ENCODE results near the gene IGFBP4.

IGFBP4 gene

DNA sequence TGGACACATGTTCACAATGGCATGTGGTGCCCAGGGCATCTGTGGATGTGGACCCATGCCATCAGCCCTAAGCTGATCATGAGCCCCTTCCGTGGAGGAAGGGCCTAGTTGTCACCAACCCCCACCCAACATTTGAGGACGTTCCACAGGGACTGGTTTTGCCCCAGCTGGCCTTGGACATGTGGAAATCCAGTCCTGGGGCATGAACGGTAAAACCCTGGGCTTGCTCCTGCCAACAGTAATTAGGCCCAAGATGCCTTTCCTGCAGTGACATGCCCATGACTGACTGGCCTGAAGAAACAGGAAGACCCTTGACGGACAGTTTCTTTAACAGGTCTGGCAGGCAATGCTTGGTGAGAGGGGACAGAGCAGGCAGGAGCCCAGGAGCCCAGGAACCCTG, 50.4 kb downstream of the IGFBP4 start:
- no peak for DNase-seq

DNA sequence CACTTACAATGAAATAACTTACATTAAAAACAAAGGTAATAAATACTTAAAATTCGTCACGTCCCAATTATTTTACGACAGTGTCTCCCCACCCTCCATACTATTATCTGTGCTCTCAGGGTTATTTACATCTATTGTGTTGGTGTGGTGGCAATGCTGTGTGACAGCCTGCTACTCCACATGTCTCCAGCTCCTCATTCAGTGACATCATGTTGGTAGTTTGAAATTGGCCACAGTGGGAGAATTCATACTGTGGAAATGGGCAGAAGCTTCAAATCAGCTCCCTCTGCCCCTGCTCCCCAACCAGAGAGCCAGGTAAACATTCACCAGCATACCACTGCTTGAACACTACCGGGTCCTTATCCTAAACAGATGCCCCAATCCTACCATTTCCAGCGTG, 51.9 kb downstream of the IGFBP4 start:
- no peak for DNase-seq

DNA sequence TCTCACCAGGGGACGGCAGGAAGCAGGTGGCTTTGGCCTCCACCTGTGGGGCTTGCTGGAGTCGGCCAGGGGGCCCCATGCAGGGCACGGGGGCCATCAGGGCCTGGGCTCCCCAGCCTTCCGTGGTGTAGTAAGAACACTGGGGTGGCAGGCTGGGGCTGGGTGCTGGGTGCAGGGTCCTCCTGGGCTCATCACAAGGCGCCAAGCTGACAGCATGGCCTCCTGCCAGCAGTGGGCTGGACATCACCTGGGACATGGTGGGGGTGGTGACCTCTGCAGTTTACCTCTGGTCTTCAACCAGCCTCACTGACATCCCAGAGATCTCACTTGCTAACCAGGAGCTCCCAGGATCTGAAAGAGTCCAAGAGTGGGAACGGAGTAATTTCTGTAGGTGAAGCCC, 52.9 kb downstream of the IGFBP4 start:
- DNase-seq: no peak

DNA sequence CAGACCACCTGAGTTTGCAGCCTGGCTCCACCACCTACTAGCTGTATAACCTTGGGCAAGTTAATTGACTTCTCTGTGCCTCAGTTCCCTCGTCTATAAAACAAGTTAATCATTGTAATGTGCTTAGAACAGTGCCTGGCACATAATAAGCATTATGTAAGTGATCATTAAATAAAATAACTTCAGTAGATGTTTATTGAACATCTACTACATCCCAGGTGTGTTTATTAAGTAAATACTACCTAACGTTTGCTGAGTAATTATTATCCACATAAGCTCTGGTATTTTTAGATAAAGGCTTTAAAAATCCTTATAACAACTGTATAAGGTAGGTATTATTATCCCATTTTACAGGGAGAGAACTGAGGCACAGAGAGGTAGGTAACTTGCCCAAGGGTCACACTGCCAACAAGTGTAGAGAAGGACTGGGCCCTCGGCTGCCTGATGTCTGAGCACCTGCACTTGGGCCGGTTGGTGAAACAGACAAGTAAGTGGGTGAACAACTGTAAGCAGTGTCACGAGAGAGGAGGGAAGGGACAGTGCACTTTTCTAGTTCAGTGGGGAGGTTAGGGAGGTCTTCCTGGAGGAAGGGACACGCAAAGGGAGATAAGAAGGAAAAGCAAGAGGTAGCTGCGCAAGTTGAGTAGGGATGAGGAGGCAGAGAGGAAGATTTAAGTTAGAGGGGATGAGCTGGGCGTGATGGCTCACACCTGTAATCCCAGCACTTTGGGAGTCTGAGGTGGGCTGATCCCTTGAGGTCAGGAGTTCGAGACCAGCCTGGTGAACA, 53.6 kb downstream of the IGFBP4 start:
- DNase-seq: no peak

DNA sequence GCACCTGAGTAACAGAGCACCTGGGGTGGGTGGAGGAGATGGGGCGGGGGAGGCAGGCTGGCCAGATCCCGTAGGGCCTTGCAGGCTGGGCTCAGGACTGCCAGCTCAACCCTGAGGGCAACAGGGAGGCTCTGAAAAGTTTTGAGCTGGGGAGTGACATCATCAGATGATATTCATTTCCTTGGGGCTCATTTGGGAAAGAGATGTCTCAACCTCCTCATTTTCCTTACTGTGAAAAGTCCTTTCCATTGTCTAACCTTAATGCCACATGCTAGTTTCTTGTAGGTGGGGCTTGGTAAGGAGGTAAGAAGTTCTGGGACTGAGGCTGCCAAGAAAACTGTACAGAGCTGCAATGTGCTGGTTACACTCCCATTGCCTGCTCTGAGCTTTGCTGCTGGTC, 54.4 kb downstream of the IGFBP4 start:
- no peak for DNase-seq

DNA sequence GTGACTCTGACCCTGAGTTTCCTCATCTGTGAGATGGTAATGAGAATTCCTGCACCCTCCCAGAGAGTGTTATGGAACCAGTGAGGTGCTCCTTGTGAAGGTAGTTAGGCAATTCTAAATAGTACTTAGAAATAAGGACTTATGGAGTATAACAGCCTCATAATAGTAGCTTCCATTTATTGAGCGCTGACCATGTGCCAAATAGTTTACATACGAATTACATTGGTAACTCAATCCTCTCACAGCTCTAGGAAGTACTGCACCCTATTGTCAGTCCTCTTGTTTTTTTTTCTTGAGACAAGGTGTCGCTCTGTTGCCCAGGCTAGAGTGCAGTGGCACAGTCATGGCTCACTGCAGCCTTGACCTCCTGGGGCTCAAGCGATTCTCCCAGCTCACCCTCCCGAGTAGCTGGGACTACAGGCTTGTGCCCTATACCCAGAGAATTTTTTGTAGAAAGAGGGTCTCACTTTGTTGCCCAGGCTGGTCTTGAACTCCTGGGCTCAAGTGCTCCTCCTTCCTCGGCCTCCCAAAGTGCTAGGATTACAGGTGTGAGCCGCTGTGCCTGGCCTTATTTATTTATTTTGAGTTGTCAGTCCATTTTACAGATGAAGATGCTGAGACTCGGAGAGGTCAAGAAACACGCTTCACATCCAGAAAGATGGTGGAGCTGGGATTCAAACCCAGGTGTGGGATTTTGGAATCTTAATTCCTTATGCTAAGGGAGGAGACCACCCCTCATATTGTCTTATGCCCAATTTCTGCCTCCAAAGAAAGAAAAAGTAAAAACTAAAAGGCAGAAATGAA, 55.2 kb downstream of the IGFBP4 start:
- no peak for DNase-seq

DNA sequence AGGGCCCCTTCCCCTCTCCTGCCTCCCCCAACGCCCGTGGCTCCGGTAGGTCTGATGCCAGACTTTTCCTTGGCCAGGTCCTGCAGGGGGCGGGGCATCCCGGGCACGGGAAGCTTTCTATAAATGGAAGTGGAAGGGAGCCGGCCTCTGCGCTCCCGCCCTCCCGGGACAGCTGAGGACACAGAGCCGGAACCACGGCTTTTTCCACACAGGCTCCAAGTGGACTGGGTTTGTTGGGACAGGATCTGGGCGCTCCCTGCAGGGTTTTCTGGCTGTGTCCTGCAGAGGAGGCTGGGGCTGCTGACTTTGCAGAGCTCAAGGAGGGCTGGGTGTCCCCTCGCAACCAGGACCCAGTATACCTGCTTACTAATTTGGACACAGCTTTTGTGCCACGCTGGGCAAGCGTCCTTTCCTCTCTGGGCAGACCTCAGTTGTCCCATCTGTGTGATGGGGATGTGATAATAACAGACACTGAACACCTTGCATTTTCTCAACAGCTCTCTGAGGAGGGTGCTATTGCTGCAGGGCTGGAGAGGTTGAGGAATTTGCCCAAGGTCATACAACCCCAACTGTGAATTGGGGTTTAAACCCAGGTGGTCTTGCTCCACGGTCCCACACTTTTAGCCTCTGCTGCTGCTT, 56.4 kb downstream of the IGFBP4 start:
- DNase-seq: no peak

DNA sequence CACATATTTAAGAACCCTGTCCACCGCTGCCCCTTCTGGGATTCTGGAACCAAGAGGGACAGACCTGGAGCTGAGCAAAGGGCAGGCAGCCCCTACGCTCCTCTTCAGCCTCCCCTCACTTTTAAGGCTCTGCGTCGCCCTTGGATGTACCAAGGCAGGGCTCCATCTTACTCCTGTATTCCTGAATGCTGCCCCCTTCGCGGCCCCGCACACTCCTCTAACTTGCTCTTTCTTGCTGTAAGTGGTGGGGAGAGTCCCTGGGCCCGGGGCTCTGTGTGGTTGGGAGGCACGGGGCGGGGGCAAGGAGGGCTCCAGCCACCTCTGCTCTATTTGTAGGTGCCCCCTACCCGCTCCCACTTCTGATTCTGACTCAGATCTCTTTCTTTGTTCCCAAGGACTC, 56.9 kb downstream of the IGFBP4 start:
- DNase-seq: no peak

DNA sequence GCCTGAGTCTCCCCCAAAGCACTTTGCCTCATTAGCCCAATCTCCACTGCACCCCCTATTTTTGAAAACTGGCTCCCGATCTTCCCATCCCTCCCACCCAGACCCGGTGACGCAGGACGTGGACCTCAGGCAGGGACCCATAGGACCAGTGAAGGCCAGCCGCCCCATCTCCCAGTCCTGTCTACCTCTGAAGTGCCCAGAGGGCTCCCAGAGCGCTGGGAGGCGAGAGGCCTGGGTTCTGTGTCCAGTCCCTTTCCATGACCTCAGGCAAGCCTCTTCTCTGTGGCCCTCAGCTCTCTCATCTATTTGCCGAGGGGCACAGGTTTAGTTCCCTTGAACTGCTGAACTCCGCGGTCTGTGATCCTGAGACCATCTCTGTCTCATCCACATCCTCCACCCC, 57.5 kb downstream of the IGFBP4 start:
- DNase-seq: no peak

DNA sequence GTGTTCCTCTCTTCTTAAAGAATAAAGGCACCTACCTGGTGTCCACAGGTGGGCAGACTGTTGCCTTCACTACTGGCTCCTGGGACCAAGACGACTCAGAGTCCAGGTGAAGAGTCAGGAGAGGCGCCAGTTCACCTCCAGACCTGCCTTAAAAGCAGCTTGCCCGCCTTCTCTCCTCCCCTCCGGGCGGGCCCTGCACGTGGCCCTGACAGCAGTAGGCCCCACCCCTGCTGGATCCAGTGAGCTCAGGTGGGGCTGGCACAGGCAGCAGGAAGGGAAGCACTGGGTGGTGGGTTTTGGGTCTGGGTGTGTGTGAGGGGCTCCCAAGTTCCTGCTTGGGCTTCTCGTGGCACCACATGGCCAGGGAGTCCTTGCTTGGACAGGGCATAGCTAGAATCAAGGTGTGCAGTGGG, 58.3 kb downstream of the IGFBP4 start, which contains the start of gene TNS4:
Gene TNS4, minus strand, starts transcription at position 125 of the 413 bp plus-strand sequence. CDS start 5,198 bp downstream, outside the sequence.
- DNase-seq: no peak

DNA sequence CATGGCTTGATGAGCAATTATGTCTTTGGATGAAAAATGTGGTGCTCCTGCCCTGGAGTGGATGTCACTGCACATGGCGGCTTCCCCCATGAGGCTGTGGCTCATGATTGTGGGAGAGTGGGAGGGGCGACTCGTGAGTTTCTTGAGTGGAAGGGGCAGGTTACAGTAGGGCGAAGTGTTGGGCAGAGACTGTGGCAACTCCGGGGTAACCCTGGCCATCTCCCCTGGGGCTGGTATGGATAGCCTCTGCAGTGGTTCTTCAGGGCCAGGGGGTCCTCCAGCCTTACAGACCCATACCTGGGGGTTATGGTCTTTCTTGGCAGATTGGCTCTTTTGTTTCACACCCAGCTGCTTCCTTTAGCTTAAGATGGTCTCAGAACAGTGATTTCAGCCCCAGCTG, 59.5 kb downstream of the IGFBP4 start:
- DNase-seq: no peak

DNA sequence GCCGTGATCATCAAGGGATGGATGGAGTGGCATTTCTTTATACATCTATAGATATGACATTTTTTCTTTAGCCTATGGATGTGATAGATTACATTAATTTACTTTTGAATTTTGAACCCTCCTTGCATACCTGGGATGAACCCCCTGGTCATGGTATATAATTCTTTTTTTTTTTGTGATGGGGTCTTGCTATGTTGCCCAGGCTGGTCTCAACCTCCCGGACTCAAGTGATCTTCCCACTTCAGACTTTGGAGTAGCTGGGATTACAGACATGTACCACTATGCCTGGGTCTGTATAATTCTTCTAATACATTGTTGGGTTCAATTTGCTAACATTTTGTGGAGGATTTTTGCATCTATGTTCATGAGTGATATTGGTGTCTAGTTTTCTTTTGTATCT, 59.9 kb downstream of the IGFBP4 start:
- DNase-seq: no peak

DNA sequence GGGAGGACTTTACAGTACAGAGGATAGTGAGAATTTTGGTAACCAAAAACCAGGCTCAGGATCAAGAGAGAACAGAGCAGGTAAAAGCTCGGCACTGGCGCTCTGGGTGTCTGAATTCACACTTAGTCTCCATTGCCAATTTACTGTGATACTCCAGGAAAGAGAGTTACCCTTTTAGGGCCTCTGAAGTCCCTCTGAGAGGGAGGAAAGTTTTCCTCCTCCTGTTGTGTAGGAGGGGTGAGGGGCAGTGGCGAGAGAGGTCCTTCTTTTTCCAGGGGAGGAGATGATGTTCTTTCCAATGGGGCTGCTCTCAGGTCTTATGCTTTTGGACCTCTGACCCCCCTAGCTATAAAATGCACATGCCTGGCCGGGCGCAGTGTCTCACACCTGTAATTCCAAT, 63.5 kb downstream of the IGFBP4 start:
- no peak for DNase-seq

All from NCI-H187 (cell line).